ENCODE data around the gene PAPOLG. TPM values are rescaled to one million over a fixed set of nuclear protein-coding genes. Genes with fewer than 3 reads are reported as not detected.
"Not testable (repeated sequence)": the region's sequence is repeated elsewhere in the genome, so short reads cannot be mapped to it uniquely, and the experiment has no call there.

The PAPOLG gene
- total and polyA plus RNA-seq, 2 donors (not counting 3 experiments of a cell fraction or from before 2014, with no cell fraction given): 4.2 to 14.9 TPM

DNA sequence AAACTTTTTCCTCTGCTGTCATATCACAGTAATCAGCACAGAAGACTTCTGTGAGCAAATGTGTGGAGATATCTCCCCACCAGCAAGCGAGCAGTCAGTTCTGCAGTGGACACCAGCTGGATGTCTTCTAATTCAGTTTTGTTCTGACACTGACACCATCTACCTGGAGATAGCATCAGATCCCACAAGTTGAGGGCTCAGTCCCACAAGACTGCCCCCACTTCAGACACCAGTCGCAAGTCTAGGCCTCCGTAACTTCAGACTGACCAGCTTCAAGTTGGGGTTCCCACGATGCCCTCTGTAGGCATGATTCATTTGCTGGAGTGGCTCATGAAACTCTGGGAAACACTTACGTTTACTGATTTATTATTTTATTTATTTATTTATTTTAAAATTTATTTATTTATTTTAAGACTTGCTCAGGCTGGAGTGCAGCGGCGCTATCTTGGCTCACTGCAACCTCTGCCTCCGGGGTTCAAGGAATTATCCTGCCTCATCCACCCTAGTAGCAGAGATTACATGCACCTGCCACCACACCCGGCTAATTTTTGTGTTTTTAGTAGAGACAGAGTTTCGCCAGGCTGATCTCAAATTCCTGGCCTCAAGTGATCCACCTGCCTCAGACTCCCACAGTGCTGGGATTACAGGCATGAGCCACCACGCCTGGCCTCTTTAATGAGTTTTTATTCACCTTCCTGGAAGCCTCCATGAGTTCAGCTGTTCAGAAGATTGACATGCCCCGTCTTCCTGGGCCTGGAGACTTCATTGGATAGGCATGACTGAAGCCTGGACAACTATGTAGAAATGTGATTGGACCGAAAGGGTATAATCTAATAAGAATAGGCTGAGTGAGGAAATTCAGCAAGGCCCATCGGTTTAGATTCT lies 55.7 kb downstream of the PAPOLG start:
- CTCF ChIA-PET: no interaction called here

DNA sequence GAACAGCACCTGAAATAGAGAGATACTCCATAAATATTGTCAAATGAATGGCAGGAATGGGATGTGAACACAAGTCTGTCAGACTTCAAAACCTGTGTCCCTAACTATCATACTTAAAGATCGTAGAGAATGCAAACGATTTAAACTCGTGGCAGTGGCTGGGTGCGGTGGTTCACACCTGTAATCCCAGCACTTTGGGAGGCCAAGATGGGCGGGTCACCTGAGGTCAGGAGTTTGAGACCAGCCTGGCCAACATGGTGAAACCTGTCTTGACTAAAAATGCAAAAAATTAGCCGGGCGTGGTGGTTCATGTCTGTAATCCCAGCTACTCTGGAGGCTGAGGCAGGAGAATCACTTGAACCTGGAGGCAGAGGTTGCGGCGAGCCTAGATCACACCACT lies 61.1 kb downstream of the PAPOLG start:
- dilution Hi-C loops (cut with MboI; ENCODE audit: extremely low pct_ligation_motif_present, low sequenced_read_pairs); DNase-seq (ENCODE audit: low read depth, low spot score); H3K36me3 ChIP-seq (ENCODE audit: control insufficient read depth in 2 of 2, extremely low read depth in 1 of 2, insufficient read depth in 2 of 2, low read length in 2 of 2); POLR2A ChIA-PET; H2AFZ ChIP-seq (ENCODE audit: low read depth, low read length); H3K9me1 ChIP-seq (replicated peaks; ENCODE audit: control insufficient read depth, extremely low read depth, insufficient read depth, low read length); H4K20me1 ChIP-seq (replicated peaks; ENCODE audit: control insufficient read depth, extremely low read depth, insufficient read depth, low read length); H3K4me1 ChIP-seq (ENCODE audit: control insufficient read depth, extremely low read depth, insufficient read depth, low read length); H3K79me2 ChIP-seq (ENCODE audit: control insufficient read depth, insufficient read depth, low read length); H3K9me3 ChIP-seq (replicated peaks; ENCODE audit: control insufficient read depth, insufficient read depth, low read length); intact Hi-C loops (cut with micrococcal nuclease); H3K9ac ChIP-seq (replicated peaks; ENCODE audit: extremely low read depth, insufficient read depth, low read length); H3K27ac ChIP-seq (ENCODE audit: insufficient read depth, low read depth, low read length); H3K4me2 ChIP-seq (ENCODE audit: insufficient read depth, low read length); BruUV-seq (replicated peaks); FAIRE-seq; H3K27me3 ChIP-seq (ENCODE audit: control insufficient read depth in 2 of 2, insufficient read depth in 2 of 2, low read length in 2 of 2); H3K4me3 ChIP-seq (replicated peaks in 1 of 3; ENCODE audit: insufficient read depth in 1 of 3, low read depth in 1 of 3, low read length in 3 of 3): not testable (repeated sequence)
- CTCF ChIA-PET: interaction anchor here (0.9 to 1.8 kb wide), 10 partner anchors 10 to 182 kb away, joined by 3 to 49 read pairs (median 4); no protein-coding TSS in a partner anchor

More for the DNA sequence above, 55.7 kb downstream of the PAPOLG start:
- H3K4me2 ChIP-seq (ENCODE audit: insufficient read depth, low read length): no peak overlapping the region
- TF ChIP-seq JUN (IDR thresholded peaks at IDR 0.05; ENCODE audit: borderline replicate concordance, insufficient read depth, insufficient read length, low read depth) (no peak), FOS (IDR thresholded peaks at IDR 0.05; ENCODE audit: borderline replicate concordance, insufficient read depth, low read length) (no peak), EZH2 (IDR thresholded peaks at IDR 0.05; ENCODE audit: borderline replicate concordance, low read depth, low read length, severe bottlenecking) (no peak), GATA2 (IDR thresholded peaks at IDR 0.05; ENCODE audit: insufficient read depth, insufficient read length, low read depth, low read length) (no peak), POLR2AphosphoS5 (IDR thresholded peaks at IDR 0.05; ENCODE audit: insufficient read depth, low read depth, low read length) (no peak), POLR2A (IDR thresholded peaks at IDR 0.05; ENCODE audit: low read depth, low read length) (no peak), MYC (IDR thresholded peaks at IDR 0.05; ENCODE audit: low read depth, low read length) (no peak)
- TF ChIP-seq, protein P1, sequence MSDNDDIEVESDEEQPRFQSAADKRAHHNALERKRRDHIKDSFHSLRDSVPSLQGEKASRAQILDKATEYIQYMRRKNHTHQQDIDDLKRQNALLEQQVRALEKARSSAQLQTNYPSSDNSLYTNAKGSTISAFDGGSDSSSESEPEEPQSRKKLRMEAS (IDR thresholded peaks at IDR 0.05; ENCODE audit: insufficient read depth, insufficient read length): no peak
- TF ChIP-seq, protein P2, sequence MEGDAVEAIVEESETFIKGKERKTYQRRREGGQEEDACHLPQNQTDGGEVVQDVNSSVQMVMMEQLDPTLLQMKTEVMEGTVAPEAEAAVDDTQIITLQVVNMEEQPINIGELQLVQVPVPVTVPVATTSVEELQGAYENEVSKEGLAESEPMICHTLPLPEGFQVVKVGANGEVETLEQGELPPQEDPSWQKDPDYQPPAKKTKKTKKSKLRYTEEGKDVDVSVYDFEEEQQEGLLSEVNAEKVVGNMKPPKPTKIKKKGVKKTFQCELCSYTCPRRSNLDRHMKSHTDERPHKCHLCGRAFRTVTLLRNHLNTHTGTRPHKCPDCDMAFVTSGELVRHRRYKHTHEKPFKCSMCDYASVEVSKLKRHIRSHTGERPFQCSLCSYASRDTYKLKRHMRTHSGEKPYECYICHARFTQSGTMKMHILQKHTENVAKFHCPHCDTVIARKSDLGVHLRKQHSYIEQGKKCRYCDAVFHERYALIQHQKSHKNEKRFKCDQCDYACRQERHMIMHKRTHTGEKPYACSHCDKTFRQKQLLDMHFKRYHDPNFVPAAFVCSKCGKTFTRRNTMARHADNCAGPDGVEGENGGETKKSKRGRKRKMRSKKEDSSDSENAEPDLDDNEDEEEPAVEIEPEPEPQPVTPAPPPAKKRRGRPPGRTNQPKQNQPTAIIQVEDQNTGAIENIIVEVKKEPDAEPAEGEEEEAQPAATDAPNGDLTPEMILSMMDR (IDR thresholded peaks at IDR 0.05; ENCODE audit: extremely low read depth in 1 of 2, insufficient read depth in 1 of 2, low read depth in 1 of 2, low read length in 2 of 2): no peak
- H3K9me1 ChIP-seq (replicated peaks; ENCODE audit: control insufficient read depth, extremely low read depth, insufficient read depth, low read length): no peaks in the 10 kb centered on the region
- intact Hi-C loops (cut with micrococcal nuclease) (no loop called here), dilution Hi-C loops (cut with MboI; ENCODE audit: extremely low pct_ligation_motif_present, low sequenced_read_pairs) (no loop called here)
- POLR2A ChIA-PET: no interaction called here
- H3K36me3 ChIP-seq (ENCODE audit: control insufficient read depth in 2 of 2, extremely low read depth in 1 of 2, insufficient read depth in 2 of 2, low read length in 2 of 2): no peaks in the 10 kb centered on the region
- no peak for DNase-seq (ENCODE audit: low read depth, low spot score)
- no peak overlapping the region for H3K9ac ChIP-seq (replicated peaks; ENCODE audit: extremely low read depth, insufficient read depth, low read length)
- H3K27me3 ChIP-seq (ENCODE audit: control insufficient read depth in 2 of 2, insufficient read depth in 2 of 2, low read length in 2 of 2): no peaks in the 10 kb centered on the region
- H3K4me3 ChIP-seq (replicated peaks in 1 of 3; ENCODE audit: insufficient read depth in 1 of 3, low read depth in 1 of 3, low read length in 3 of 3): no peak overlapping the region
- no peak overlapping the region for H3K27ac ChIP-seq (ENCODE audit: insufficient read depth, low read depth, low read length)
- FAIRE-seq: no peak
- no TSS peak for BruUV-seq (replicated peaks)
- H2AFZ ChIP-seq (ENCODE audit: low read depth, low read length): no peak overlapping the region
- H4K20me1 ChIP-seq (replicated peaks; ENCODE audit: control insufficient read depth, extremely low read depth, insufficient read depth, low read length): no peaks in the 10 kb centered on the region
- no peaks in the 10 kb centered on the region for H3K79me2 ChIP-seq (ENCODE audit: control insufficient read depth, insufficient read depth, low read length)
- no peaks in the 10 kb centered on the region for H3K9me3 ChIP-seq (replicated peaks; ENCODE audit: control insufficient read depth, insufficient read depth, low read length)
- H3K4me1 ChIP-seq (ENCODE audit: control insufficient read depth, extremely low read depth, insufficient read depth, low read length): peaks cover 5% of the 10 kb centered on the region
